Measurements from ENCODE around the gene PDZRN3.

DNA sequence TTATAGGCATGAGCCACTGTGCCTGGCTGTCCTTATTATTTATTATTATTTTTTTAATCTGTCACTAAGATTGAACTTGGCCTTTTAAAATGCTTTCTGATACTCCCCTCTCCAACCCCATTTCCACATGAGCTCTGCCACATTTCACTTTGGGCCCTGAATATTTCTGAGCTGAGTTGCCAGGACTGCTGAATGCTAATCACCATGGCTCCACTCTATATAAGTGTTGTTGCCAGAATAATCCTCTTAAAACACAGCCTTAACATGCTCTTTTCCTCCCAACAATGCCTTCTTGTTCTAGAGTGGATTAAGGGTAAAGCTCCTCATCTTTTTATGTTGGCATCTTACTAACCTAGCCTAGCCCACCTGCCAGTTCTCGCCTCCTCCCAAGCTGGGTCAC lies 124.4 kb downstream of the PDZRN3 start:
- TF ChIP-seq, protein P1, sequence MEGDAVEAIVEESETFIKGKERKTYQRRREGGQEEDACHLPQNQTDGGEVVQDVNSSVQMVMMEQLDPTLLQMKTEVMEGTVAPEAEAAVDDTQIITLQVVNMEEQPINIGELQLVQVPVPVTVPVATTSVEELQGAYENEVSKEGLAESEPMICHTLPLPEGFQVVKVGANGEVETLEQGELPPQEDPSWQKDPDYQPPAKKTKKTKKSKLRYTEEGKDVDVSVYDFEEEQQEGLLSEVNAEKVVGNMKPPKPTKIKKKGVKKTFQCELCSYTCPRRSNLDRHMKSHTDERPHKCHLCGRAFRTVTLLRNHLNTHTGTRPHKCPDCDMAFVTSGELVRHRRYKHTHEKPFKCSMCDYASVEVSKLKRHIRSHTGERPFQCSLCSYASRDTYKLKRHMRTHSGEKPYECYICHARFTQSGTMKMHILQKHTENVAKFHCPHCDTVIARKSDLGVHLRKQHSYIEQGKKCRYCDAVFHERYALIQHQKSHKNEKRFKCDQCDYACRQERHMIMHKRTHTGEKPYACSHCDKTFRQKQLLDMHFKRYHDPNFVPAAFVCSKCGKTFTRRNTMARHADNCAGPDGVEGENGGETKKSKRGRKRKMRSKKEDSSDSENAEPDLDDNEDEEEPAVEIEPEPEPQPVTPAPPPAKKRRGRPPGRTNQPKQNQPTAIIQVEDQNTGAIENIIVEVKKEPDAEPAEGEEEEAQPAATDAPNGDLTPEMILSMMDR (conservative IDR thresholded peaks at IDR 0.05; ENCODE audit: low read depth, low read length), result no peak
- TF ChIP-seq EZH2 (IDR thresholded peaks at IDR 0.05; ENCODE audit: borderline replicate concordance, low read depth, low read length, poor library complexity, severe bottlenecking), result no peak

Data from A673 (cell line).